Endothelial cell of umbilical vein (primary cell): ENCODE measurements around the gene EFR3B. TPM values are rescaled to one million over a fixed set of nuclear protein-coding genes. Genes with fewer than 3 reads are reported as not detected.
"Not testable (repeated sequence)": the region's sequence is repeated elsewhere in the genome, so short reads cannot be mapped to it uniquely, and the experiment has no call there.

Experiments used
- BruUV-seq: library from RNA; stranded (reverse); fragments of 400-500 nt; replicated peaks from 2 replicates; lab custom pipeline; 2021; lab: Mats Ljungman, UMichigan
- CTCF ChIA-PET: fragments of 300-600, 350-600 bp; sonication (Branson Sonifier 250); formaldehyde crosslinking; loops from one replicate; lab custom pipeline; 2021; ENCODE audit warnings: antibody characterized with exemption, inconsistent platforms; lab: Charles Lee
- POLR2A ChIA-PET: fragments of 300-600, 350-600 bp; sonication (Branson Sonifier 250); formaldehyde crosslinking; loops from one replicate; lab custom pipeline; 2021; ENCODE audit warnings: antibody characterized with exemption, inconsistent platforms; lab: Charles Lee
- DNase-seq: peaks from one replicate; pipeline ENCODE4 v3.0.0-alpha.2; 2011; ENCODE audit warnings: low read depth, low spot score
- FAIRE-seq: peaks from 2 replicates; lab custom pipeline; 2011; peaks lifted over from hg19 to GRCh38; lab: Jason Lieb, UNC
- H2AFZ ChIP-seq: 2 replicates; pipeline ENCODE4 v1.6.0; 2012; ENCODE audit warnings: low read depth, low read length, control low read depth, inconsistent platforms
- H3K27ac ChIP-seq: 2 replicates; pipeline ENCODE4 v1.5.1; 2011; ENCODE audit warnings: low read depth, mild to moderate bottlenecking, control low read depth, low read length, moderate library complexity; ENCODE audit not compliant: insufficient read depth
- H3K27me3 ChIP-seq, 2 experiments: 2 replicates each; pipeline versions ENCODE4 v1.6.0 to v1.6.1; 2011; ENCODE audit warnings: low read length in 2 of 2, mixed read lengths in 1 of 2; ENCODE audit not compliant: control insufficient read depth in 2 of 2, insufficient read depth in 2 of 2
- H3K36me3 ChIP-seq, 2 experiments: 2 replicates in 1 of 2; 3 replicates in 1 of 2; pipeline ENCODE4 v1.5.1; 2011; ENCODE audit warnings: low read length in 2 of 2, mild to moderate bottlenecking in 1 of 2, moderate library complexity in 1 of 2; ENCODE audit not compliant: control insufficient read depth in 2 of 2, insufficient read depth in 2 of 2; ENCODE audit errors: extremely low read depth in 1 of 2
- H3K4me1 ChIP-seq: 3 replicates; pipeline ENCODE4 v1.5.1; 2011; ENCODE audit warnings: mild to moderate bottlenecking, low read length; ENCODE audit not compliant: control insufficient read depth, insufficient read depth; ENCODE audit errors: extremely low read depth
- H3K4me2 ChIP-seq: 2 replicates; pipeline ENCODE4 v1.6.1; 2011; ENCODE audit warnings: low read length, control low read depth, mixed read lengths; ENCODE audit not compliant: insufficient read depth
- H3K4me3 ChIP-seq, 3 experiments: fragments of 200-600 bp in 1 of 3; sonication (generic), shearing (Covaris generic) in 1 of 3; replicated peaks in 1 of 3; 2 replicates each; pipeline ENCODE4 v1.5.1; 2011 to 2016; ENCODE audit warnings: control low read depth in 3 of 3, low read length in 3 of 3, mild to moderate bottlenecking in 2 of 3, inconsistent platforms in 1 of 3, low read depth in 1 of 3, moderate library complexity in 1 of 3; ENCODE audit not compliant: insufficient read depth in 1 of 3
- H3K79me2 ChIP-seq: 2 replicates; pipeline ENCODE4 v1.6.0; 2012; ENCODE audit warnings: low read length, inconsistent platforms; ENCODE audit not compliant: control insufficient read depth, insufficient read depth
- H3K9ac ChIP-seq: replicated peaks from 2 replicates; pipeline ENCODE3; 2011; ENCODE audit warnings: low read length, control low read depth; ENCODE audit not compliant: insufficient read depth; ENCODE audit errors: extremely low read depth
- H3K9me1 ChIP-seq: replicated peaks from 3 replicates; pipeline ENCODE4 v1.6.0; 2011; ENCODE audit warnings: mild to moderate bottlenecking, low read length; ENCODE audit not compliant: control insufficient read depth, insufficient read depth; ENCODE audit errors: extremely low read depth
- H3K9me3 ChIP-seq: replicated peaks from 2 replicates; pipeline ENCODE4 v1.5.1; 2012; ENCODE audit warnings: low read length, inconsistent platforms; ENCODE audit not compliant: control insufficient read depth, insufficient read depth
- H4K20me1 ChIP-seq: replicated peaks from 2 replicates; pipeline ENCODE3; 2011; ENCODE audit warnings: mild to moderate bottlenecking, low read length; ENCODE audit not compliant: control insufficient read depth, insufficient read depth; ENCODE audit errors: extremely low read depth
- CTCF ChIP-seq, 2 donors: IDR thresholded peaks; 1 replicate in 1 of 2; 2 replicates in 1 of 2; pipeline ENCODE4 v1.5.1; 2011; ENCODE audit warnings: low read length in 2 of 2, mild to moderate bottlenecking in 2 of 2, moderate library complexity in 2 of 2, control low read depth in 1 of 2, inconsistent platforms in 1 of 2, low read depth in 1 of 2; ENCODE audit not compliant: insufficient read depth in 1 of 2; ENCODE audit errors: extremely low read depth in 1 of 2
- EZH2 ChIP-seq: IDR thresholded peaks from 2 replicates; pipeline ENCODE4 v1.6.1; 2012; ENCODE audit warnings: borderline replicate concordance, low read depth, mild to moderate bottlenecking, moderate library complexity, low read length, inconsistent platforms; ENCODE audit not compliant: severe bottlenecking
- FOS ChIP-seq: IDR thresholded peaks from 2 replicates; pipeline ENCODE4 v1.6.1; 2011; ENCODE audit warnings: mild to moderate bottlenecking, low read length, moderate library complexity, borderline replicate concordance; ENCODE audit not compliant: insufficient read depth
- GATA2 ChIP-seq: IDR thresholded peaks from 2 replicates; pipeline ENCODE4 v1.7.0; 2011; ENCODE audit warnings: low read depth, mild to moderate bottlenecking, moderate library complexity, mixed read lengths, low read length; ENCODE audit not compliant: insufficient read length, insufficient read depth
- JUN ChIP-seq: IDR thresholded peaks from 2 replicates; pipeline ENCODE4 v1.6.1; 2011; ENCODE audit warnings: borderline replicate concordance, low read depth; ENCODE audit not compliant: insufficient read length, insufficient read depth
- MAX ChIP-seq: IDR thresholded peaks from 2 replicates; pipeline ENCODE4 v1.6.1; 2011; ENCODE audit not compliant: insufficient read depth, insufficient read length
- MYC ChIP-seq: IDR thresholded peaks from one replicate; pipeline ENCODE4 v1.6.1; 2011; ENCODE audit warnings: mild to moderate bottlenecking, low read depth, low read length
- POLR2A ChIP-seq: IDR thresholded peaks from 2 replicates; pipeline ENCODE4 v1.6.1; 2012; ENCODE audit warnings: low read depth, mild to moderate bottlenecking, control low read depth, low read length
- POLR2AphosphoS5 ChIP-seq: IDR thresholded peaks from 2 replicates; pipeline ENCODE4 v1.6.1; 2012; ENCODE audit warnings: low read depth, mild to moderate bottlenecking, control low read depth, low read length, moderate library complexity; ENCODE audit not compliant: insufficient read depth
- dilution Hi-C: fragments of 300-500 bp; cut with MboI; formaldehyde crosslinking; loops from one replicate; pipeline ENCODE4 v1.15.0; 2019; ENCODE audit warnings: low sequenced_read_pairs; ENCODE audit not compliant: extremely low pct_ligation_motif_present
- intact Hi-C: fragments of 100-400 bp; cut with micrococcal nuclease; formaldehyde crosslinking; loops from one replicate; pipeline ENCODE4 v1.10.0; 2022
- polyA plus RNA-seq, 4 experiments: library from polyadenylated mRNA; depleted of rRNA in 3 of 4; stranded (reverse) in 3 of 4; unstranded in 1 of 4; fragments of >200 nt; gene quantifications; 2 replicates each; pipeline versions ENCODE4 v1.2.1 to v1.2.3, GENCODE V29; 2011 to 2012; ENCODE audit warnings: missing spikeins in 1 of 4
- total RNA-seq: library from RNA; stranded (reverse); gene quantifications from 2 replicates; pipeline ENCODE4 v1.2.3, GENCODE V29; 2021

EFR3B gene
- total and polyA plus RNA-seq, 2 donors (not counting 3 experiments of a cell fraction or from before 2014, with no cell fraction given) = 0.15 to 0.77 TPM

GRCh38 chr2:25125976-25126375 lies 84.1 kb downstream of the EFR3B start:
- no peaks in the 10 kb centered on the region for H3K9me3 ChIP-seq
- peaks cover 0 to 5% of the 10 kb centered on the region in 2 experiments for H3K27me3 ChIP-seq
- no peak overlapping the region for H3K4me2 ChIP-seq
- dilution Hi-C loops (no loop called here), intact Hi-C loops (no loop called here)
- no peak overlapping the region for H3K27ac ChIP-seq
- H3K4me3 ChIP-seq = no peak overlapping the region
- H2AFZ ChIP-seq = no peak overlapping the region
- no peaks in the 10 kb centered on the region for H3K36me3 ChIP-seq
- no peak for TF ChIP-seq POLR2A
- TF ChIP-seq EZH2 = no peak
- no peak for TF ChIP-seq CTCF (IDR thresholded peaks at IDR 0.05; ENCODE audit: extremely low read depth in 1 of 2, insufficient read depth in 1 of 2, low read depth in 1 of 2, low read length in 2 of 2)
- no peak for TF ChIP-seq JUN
- no peak for TF ChIP-seq GATA2
- no peak for TF ChIP-seq FOS
- TF ChIP-seq POLR2AphosphoS5 = no peak
- no peak for TF ChIP-seq MYC
- no peak for TF ChIP-seq MAX
- ChIA-PET CTCF (interaction anchor here (17.9 kb wide), 1 partner anchor 147 kb away, joined by 679 read pairs; no protein-coding TSS in a partner anchor), POLR2A (no interaction called here)
- FAIRE-seq (no peak), DNase-seq (no peak)
- no peaks in the 10 kb centered on the region for H3K9me1 ChIP-seq
- H3K79me2 ChIP-seq = no peaks in the 10 kb centered on the region
- H3K9ac ChIP-seq = no peak overlapping the region
- peaks cover 2% of the 10 kb centered on the region for H3K4me1 ChIP-seq
- no TSS peak for BruUV-seq
- no peaks in the 10 kb centered on the region for H4K20me1 ChIP-seq

- FAIRE-seq, H3K36me3 ChIP-seq, H3K4me1 ChIP-seq, POLR2A ChIA-PET, H3K9me1 ChIP-seq, BruUV-seq, intact Hi-C loops, H3K79me2 ChIP-seq, dilution Hi-C loops, H2AFZ ChIP-seq, H3K9me3 ChIP-seq, H4K20me1 ChIP-seq, H3K27ac ChIP-seq, H3K4me2 ChIP-seq, H3K4me3 ChIP-seq, DNase-seq, H3K9ac ChIP-seq, H3K27me3 ChIP-seq: not testable (repeated sequence)
- CTCF ChIA-PET = interaction anchor here (17.9 kb wide), 1 partner anchor 148 kb away, joined by 679 read pairs; no protein-coding TSS in a partner anchor
Measured at GRCh38 chr2:25127071-25127470, 85.2 kb downstream of the EFR3B start.
